Uterus (tissue), 2 donors: ENCODE results near the gene GBX1.
A peak's percentile ranks its signal among the peaks of the same experiment; 100 is the strongest.

Source experiments
- POLR2A ChIP-seq, 2 donors: fragments of 450-650 bp; IDR thresholded peaks; one replicate each; pipeline ENCODE4 v1.6.1; 2016; ENCODE audit warnings: antibody characterized with exemption in 2 of 2, mild to moderate bottlenecking in 1 of 2, moderate library complexity in 1 of 2
- TF ChIP-seq, protein P1 (sequence below), 4 experiments: fragments of 200-600 bp in 2 of 4; fragments of 450-650 bp in 2 of 4; sonication (generic) in 2 of 4; IDR thresholded peaks; one replicate each; pipeline ENCODE4 v1.5.1; 2016 to 2019; ENCODE audit warnings: antibody characterized with exemption in 4 of 4, mild to moderate bottlenecking in 2 of 4, moderate library complexity in 1 of 4

DNA sequence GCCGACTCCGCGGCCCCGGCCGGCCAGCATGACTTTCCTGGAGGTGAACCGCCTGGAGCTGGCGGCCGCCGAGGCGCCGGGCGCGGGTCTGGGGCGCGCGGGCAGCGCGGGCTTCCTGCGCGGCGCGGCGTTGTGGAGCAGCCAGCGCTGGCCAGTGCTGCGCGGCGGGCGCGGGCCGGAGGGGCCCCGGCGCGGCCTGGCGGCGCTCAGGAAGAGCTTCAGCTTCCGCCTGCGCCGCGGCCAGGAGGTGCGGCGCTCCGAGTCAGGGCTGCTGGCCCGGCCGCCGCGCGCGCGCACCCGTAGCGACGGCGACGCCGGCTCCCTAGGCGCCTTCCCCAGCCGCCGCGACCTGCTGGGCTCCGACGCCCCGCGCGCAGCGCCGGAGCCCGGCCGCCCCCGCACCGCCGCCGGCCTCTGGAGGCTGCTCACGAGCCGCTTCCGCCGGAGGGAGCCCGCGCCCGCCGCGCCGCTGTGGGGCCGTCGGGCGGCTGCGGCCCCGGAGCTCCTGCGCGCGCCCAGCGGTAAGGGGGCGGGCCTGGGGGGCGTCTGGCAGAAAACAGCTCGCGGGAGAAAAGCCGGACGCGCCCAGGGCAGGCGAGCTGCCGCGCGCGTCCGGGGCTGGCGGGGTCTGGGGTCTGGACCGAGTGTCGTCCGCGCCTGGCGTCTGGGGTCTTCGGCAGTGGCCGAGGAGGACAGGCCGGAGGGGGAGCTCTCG, 52.2 kb downstream of the GBX1 start:
- TF ChIP-seq, protein P1, sequence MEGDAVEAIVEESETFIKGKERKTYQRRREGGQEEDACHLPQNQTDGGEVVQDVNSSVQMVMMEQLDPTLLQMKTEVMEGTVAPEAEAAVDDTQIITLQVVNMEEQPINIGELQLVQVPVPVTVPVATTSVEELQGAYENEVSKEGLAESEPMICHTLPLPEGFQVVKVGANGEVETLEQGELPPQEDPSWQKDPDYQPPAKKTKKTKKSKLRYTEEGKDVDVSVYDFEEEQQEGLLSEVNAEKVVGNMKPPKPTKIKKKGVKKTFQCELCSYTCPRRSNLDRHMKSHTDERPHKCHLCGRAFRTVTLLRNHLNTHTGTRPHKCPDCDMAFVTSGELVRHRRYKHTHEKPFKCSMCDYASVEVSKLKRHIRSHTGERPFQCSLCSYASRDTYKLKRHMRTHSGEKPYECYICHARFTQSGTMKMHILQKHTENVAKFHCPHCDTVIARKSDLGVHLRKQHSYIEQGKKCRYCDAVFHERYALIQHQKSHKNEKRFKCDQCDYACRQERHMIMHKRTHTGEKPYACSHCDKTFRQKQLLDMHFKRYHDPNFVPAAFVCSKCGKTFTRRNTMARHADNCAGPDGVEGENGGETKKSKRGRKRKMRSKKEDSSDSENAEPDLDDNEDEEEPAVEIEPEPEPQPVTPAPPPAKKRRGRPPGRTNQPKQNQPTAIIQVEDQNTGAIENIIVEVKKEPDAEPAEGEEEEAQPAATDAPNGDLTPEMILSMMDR (IDR thresholded peaks at IDR 0.05), result peak in 1 of 4 experiments; percentile 24
- no peak for TF ChIP-seq POLR2A (IDR thresholded peaks at IDR 0.05)
